ENCODE results near the gene PCLO.
"Not testable (repeated sequence)": the region's sequence is repeated elsewhere in the genome, so short reads cannot be mapped to it uniquely, and the experiment has no call there.

The PCLO gene

GRCh38 chr7:82932516-82932915, 230.2 kb downstream of the PCLO start:
- Histone ChIP-seq H3K9ac (ENCODE audit: low read depth in 1 of 2, low read length in 2 of 2) (no peak overlapping the region), H3K36me3 (ENCODE audit: control insufficient read depth in 2 of 2, insufficient read depth in 2 of 2, low read length in 2 of 2) (no peaks in the 10 kb centered on the region), H3K4me1 (ENCODE audit: control insufficient read depth in 2 of 2, insufficient read depth in 2 of 2, low read length in 2 of 2) (no peaks in the 10 kb centered on the region), H3K27ac (ENCODE audit: low read depth in 2 of 2, low read length in 2 of 2) (no peak overlapping the region), H3K4me3 (ENCODE audit: low read length in 2 of 2) (no peak overlapping the region), H3K9me3 (ENCODE audit: control insufficient read depth in 2 of 2, low read length in 2 of 2) (no peaks in the 10 kb centered on the region), H3K27me3 (ENCODE audit: control insufficient read depth in 2 of 2, insufficient read depth in 2 of 2, low read length in 2 of 2) (no peaks in the 10 kb centered on the region)

GRCh38 chr7:82926477-82926876, 236.2 kb downstream of the PCLO start:
- no peaks in the 10 kb centered on the region for H3K9me3 ChIP-seq (ENCODE audit: control insufficient read depth in 2 of 2, low read length in 2 of 2)
- H3K27me3 ChIP-seq (ENCODE audit: control insufficient read depth in 2 of 2, insufficient read depth in 2 of 2, low read length in 2 of 2) = no peaks in the 10 kb centered on the region
- no peaks in the 10 kb centered on the region for H3K4me1 ChIP-seq (ENCODE audit: control insufficient read depth in 2 of 2, insufficient read depth in 2 of 2, low read length in 2 of 2)
- no peak overlapping the region for H3K27ac ChIP-seq (ENCODE audit: low read depth in 2 of 2, low read length in 2 of 2)
- no peaks in the 10 kb centered on the region for H3K36me3 ChIP-seq (ENCODE audit: control insufficient read depth in 2 of 2, insufficient read depth in 2 of 2, low read length in 2 of 2)
- no peak overlapping the region for H3K9ac ChIP-seq (ENCODE audit: low read depth in 1 of 2, low read length in 2 of 2)
- no peak overlapping the region for H3K4me3 ChIP-seq (ENCODE audit: low read length in 2 of 2)

- H3K9ac ChIP-seq (ENCODE audit: low read depth in 1 of 2, low read length in 2 of 2) = no peak overlapping the region
- no peaks in the 10 kb centered on the region for H3K4me1 ChIP-seq (ENCODE audit: control insufficient read depth in 2 of 2, insufficient read depth in 2 of 2, low read length in 2 of 2)
- H3K9me3 ChIP-seq (ENCODE audit: control insufficient read depth in 2 of 2, low read length in 2 of 2) = no peaks in the 10 kb centered on the region
- no peak overlapping the region for H3K27ac ChIP-seq (ENCODE audit: low read depth in 2 of 2, low read length in 2 of 2)
- H3K27me3 ChIP-seq (ENCODE audit: control insufficient read depth in 2 of 2, insufficient read depth in 2 of 2, low read length in 2 of 2) = no peaks in the 10 kb centered on the region
- no peak overlapping the region for H3K4me3 ChIP-seq (ENCODE audit: low read length in 2 of 2)
- no peaks in the 10 kb centered on the region for H3K36me3 ChIP-seq (ENCODE audit: control insufficient read depth in 2 of 2, insufficient read depth in 2 of 2, low read length in 2 of 2)
Observed at GRCh38 chr7:82925331-82925730, 237.4 kb downstream of the PCLO start.

- no peaks in the 10 kb centered on the region for H3K36me3 ChIP-seq (ENCODE audit: control insufficient read depth in 2 of 2, insufficient read depth in 2 of 2, low read length in 2 of 2)
- no peak overlapping the region for H3K27ac ChIP-seq (ENCODE audit: low read depth in 2 of 2, low read length in 2 of 2)
Observed at GRCh38 chr7:82906502-82906901, 256.2 kb downstream of the PCLO start.

GRCh38 chr7:82904871-82905270, 257.8 kb downstream of the PCLO start:
- Histone ChIP-seq H3K4me1 (ENCODE audit: control insufficient read depth in 2 of 2, insufficient read depth in 2 of 2, low read length in 2 of 2) (no peaks in the 10 kb centered on the region), H3K27ac (ENCODE audit: low read depth in 2 of 2, low read length in 2 of 2) (no peak overlapping the region), H3K27me3 (ENCODE audit: control insufficient read depth in 2 of 2, insufficient read depth in 2 of 2, low read length in 2 of 2) (no peaks in the 10 kb centered on the region), H3K4me3 (ENCODE audit: low read length in 2 of 2) (no peak overlapping the region), H3K36me3 (ENCODE audit: control insufficient read depth in 2 of 2, insufficient read depth in 2 of 2, low read length in 2 of 2) (no peaks in the 10 kb centered on the region), H3K9me3 (ENCODE audit: control insufficient read depth in 2 of 2, low read length in 2 of 2) (no peaks in the 10 kb centered on the region), H3K9ac (ENCODE audit: low read depth in 1 of 2, low read length in 2 of 2) (no peak overlapping the region)

More at GRCh38 chr7:82906502-82906901, 256.2 kb downstream of the PCLO start:
- no peaks in the 10 kb centered on the region for H3K27me3 ChIP-seq (ENCODE audit: control insufficient read depth in 2 of 2, insufficient read depth in 2 of 2, low read length in 2 of 2)
- no peak overlapping the region for H3K4me3 ChIP-seq (ENCODE audit: low read length in 2 of 2)
- no peaks in the 10 kb centered on the region for H3K4me1 ChIP-seq (ENCODE audit: control insufficient read depth in 2 of 2, insufficient read depth in 2 of 2, low read length in 2 of 2)
- no peak overlapping the region for H3K9ac ChIP-seq (ENCODE audit: low read depth in 1 of 2, low read length in 2 of 2)
- H3K9me3 ChIP-seq (ENCODE audit: control insufficient read depth in 2 of 2, low read length in 2 of 2) = no peaks in the 10 kb centered on the region

- not testable (repeated sequence) for H3K27me3 ChIP-seq (ENCODE audit: control insufficient read depth in 2 of 2, insufficient read depth in 2 of 2, low read length in 2 of 2); H3K4me3 ChIP-seq (ENCODE audit: low read length in 2 of 2); H3K27ac ChIP-seq (ENCODE audit: low read depth in 2 of 2, low read length in 2 of 2); H3K4me1 ChIP-seq (ENCODE audit: control insufficient read depth in 2 of 2, insufficient read depth in 2 of 2, low read length in 2 of 2); H3K9ac ChIP-seq (ENCODE audit: low read depth in 1 of 2, low read length in 2 of 2); H3K36me3 ChIP-seq (ENCODE audit: control insufficient read depth in 2 of 2, insufficient read depth in 2 of 2, low read length in 2 of 2); H3K9me3 ChIP-seq (ENCODE audit: control insufficient read depth in 2 of 2, low read length in 2 of 2)
Observed at GRCh38 chr7:82901098-82901497, 261.6 kb downstream of the PCLO start.

GRCh38 chr7:82897500-82897899, 265.2 kb downstream of the PCLO start:
- Histone ChIP-seq H3K4me1 (ENCODE audit: control insufficient read depth in 2 of 2, insufficient read depth in 2 of 2, low read length in 2 of 2) (no peaks in the 10 kb centered on the region), H3K4me3 (ENCODE audit: low read length in 2 of 2) (no peak overlapping the region), H3K36me3 (ENCODE audit: control insufficient read depth in 2 of 2, insufficient read depth in 2 of 2, low read length in 2 of 2) (no peaks in the 10 kb centered on the region), H3K9ac (ENCODE audit: low read depth in 1 of 2, low read length in 2 of 2) (no peak overlapping the region), H3K27ac (ENCODE audit: low read depth in 2 of 2, low read length in 2 of 2) (no peak overlapping the region), H3K27me3 (ENCODE audit: control insufficient read depth in 2 of 2, insufficient read depth in 2 of 2, low read length in 2 of 2) (no peaks in the 10 kb centered on the region), H3K9me3 (ENCODE audit: control insufficient read depth in 2 of 2, low read length in 2 of 2) (no peaks in the 10 kb centered on the region)

- H3K27me3 ChIP-seq (ENCODE audit: control insufficient read depth in 2 of 2, insufficient read depth in 2 of 2, low read length in 2 of 2); H3K9me3 ChIP-seq (ENCODE audit: control insufficient read depth in 2 of 2, low read length in 2 of 2); H3K27ac ChIP-seq (ENCODE audit: low read depth in 2 of 2, low read length in 2 of 2); H3K36me3 ChIP-seq (ENCODE audit: control insufficient read depth in 2 of 2, insufficient read depth in 2 of 2, low read length in 2 of 2); H3K4me3 ChIP-seq (ENCODE audit: low read length in 2 of 2); H3K9ac ChIP-seq (ENCODE audit: low read depth in 1 of 2, low read length in 2 of 2); H3K4me1 ChIP-seq (ENCODE audit: control insufficient read depth in 2 of 2, insufficient read depth in 2 of 2, low read length in 2 of 2): not testable (repeated sequence)
Observed at GRCh38 chr7:82894341-82894740, 268.3 kb downstream of the PCLO start.

GRCh38 chr7:82886324-82886723, 276.4 kb downstream of the PCLO start:
- Histone ChIP-seq H3K9ac (ENCODE audit: low read depth in 1 of 2, low read length in 2 of 2) (no peak overlapping the region), H3K4me1 (ENCODE audit: control insufficient read depth in 2 of 2, insufficient read depth in 2 of 2, low read length in 2 of 2) (no peaks in the 10 kb centered on the region), H3K36me3 (ENCODE audit: control insufficient read depth in 2 of 2, insufficient read depth in 2 of 2, low read length in 2 of 2) (no peaks in the 10 kb centered on the region), H3K27ac (ENCODE audit: low read depth in 2 of 2, low read length in 2 of 2) (no peak overlapping the region), H3K9me3 (ENCODE audit: control insufficient read depth in 2 of 2, low read length in 2 of 2) (no peaks in the 10 kb centered on the region), H3K4me3 (ENCODE audit: low read length in 2 of 2) (no peak overlapping the region), H3K27me3 (ENCODE audit: control insufficient read depth in 2 of 2, insufficient read depth in 2 of 2, low read length in 2 of 2) (no peaks in the 10 kb centered on the region)

- no peaks in the 10 kb centered on the region for H3K27me3 ChIP-seq (ENCODE audit: control insufficient read depth in 2 of 2, insufficient read depth in 2 of 2, low read length in 2 of 2)
- H3K27ac ChIP-seq (ENCODE audit: low read depth in 2 of 2, low read length in 2 of 2) = no peak overlapping the region
- no peak overlapping the region for H3K4me3 ChIP-seq (ENCODE audit: low read length in 2 of 2)
- no peaks in the 10 kb centered on the region for H3K36me3 ChIP-seq (ENCODE audit: control insufficient read depth in 2 of 2, insufficient read depth in 2 of 2, low read length in 2 of 2)
- no peaks in the 10 kb centered on the region for H3K4me1 ChIP-seq (ENCODE audit: control insufficient read depth in 2 of 2, insufficient read depth in 2 of 2, low read length in 2 of 2)
- H3K9ac ChIP-seq (ENCODE audit: low read depth in 1 of 2, low read length in 2 of 2) = no peak overlapping the region
- no peaks in the 10 kb centered on the region for H3K9me3 ChIP-seq (ENCODE audit: control insufficient read depth in 2 of 2, low read length in 2 of 2)
Observed at GRCh38 chr7:82865856-82866255, 296.8 kb downstream of the PCLO start.
